H1 (cell line): ENCODE results near the gene UMPS.

Experiments used
- CBX8 ChIP-seq: fragments of 300-800, 300-1000 bp; sonication (generic); IDR thresholded peaks from 2 replicates; pipeline ENCODE4 v1.7.1; 2016; ENCODE audit warnings: low read depth, low read length, borderline replicate concordance
- EZH2 ChIP-seq: fragments of 200-600 bp; sonication (generic); IDR thresholded peaks from 2 replicates; pipeline ENCODE4 v1.7.1; 2012; ENCODE audit warnings: low read depth, mild to moderate bottlenecking, moderate library complexity, low read length, inconsistent platforms; ENCODE audit not compliant: severe bottlenecking
- POLR2A ChIP-seq, 2 experiments: IDR thresholded peaks; 1 replicate in 1 of 2; 2 replicates in 1 of 2; pipeline ENCODE4 v1.6.1; 2011; ENCODE audit warnings: low read depth in 2 of 2, low read length in 2 of 2, mild to moderate bottlenecking in 2 of 2; ENCODE audit errors: control extremely low read depth in 1 of 2
- RFX5 ChIP-seq: IDR thresholded peaks from 2 replicates; pipeline ENCODE4 v1.6.1; 2011; ENCODE audit warnings: low read depth, low read length, improper control_type of control experiment, borderline replicate concordance
- TAF7 ChIP-seq: optimal IDR thresholded peaks from 2 replicates; pipeline ENCODE3; 2011; ENCODE audit warnings: low read depth, mild to moderate bottlenecking, inconsistent platforms, low read length, moderate library complexity, borderline replicate concordance
- TEAD4 ChIP-seq: IDR thresholded peaks from 2 replicates; pipeline ENCODE4 v1.6.1; 2012; ENCODE audit warnings: low read depth, low read length, inconsistent platforms, mixed read lengths
- ZNF274 ChIP-seq: IDR thresholded peaks from 2 replicates; pipeline ENCODE4 v1.7.0; 2012; ENCODE audit warnings: low read length, borderline replicate concordance; ENCODE audit errors: extremely low read depth
- TF ChIP-seq, protein P1 (sequence below): IDR thresholded peaks from 2 replicates; pipeline ENCODE4 v1.6.1; 2012; ENCODE audit warnings: inconsistent platforms
- TF ChIP-seq, protein P2 (sequence below), 3 experiments: IDR thresholded peaks; 1 replicate in 2 of 3; 2 replicates in 1 of 3; pipeline versions ENCODE4 v1.5.1 to v1.6.1; 2011; ENCODE audit warnings: low read length in 3 of 3, mild to moderate bottlenecking in 3 of 3, inconsistent platforms in 2 of 3, low read depth in 1 of 3, moderate library complexity in 1 of 3; ENCODE audit not compliant: insufficient read depth in 1 of 3; ENCODE audit errors: control extremely low read depth in 1 of 3

DNA sequence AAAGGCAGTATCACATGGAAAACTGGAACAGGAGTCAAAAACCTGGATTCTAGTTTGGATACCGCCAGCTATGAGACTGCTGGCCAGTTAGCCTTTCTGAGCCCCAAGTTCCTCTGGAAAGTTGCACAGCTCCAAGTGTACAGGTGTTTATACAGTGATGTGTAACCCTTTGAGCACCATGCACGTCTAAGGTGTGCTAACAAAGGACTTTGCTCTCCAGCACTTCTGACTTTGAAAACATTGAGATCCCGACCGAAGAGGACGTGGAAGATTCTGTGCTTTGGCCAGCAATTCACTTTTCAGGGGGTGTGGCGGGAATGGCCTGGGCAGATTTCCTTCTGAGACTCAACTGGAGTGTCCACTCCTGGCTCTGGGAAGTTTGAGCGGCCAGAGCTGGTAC, 45.8 kb upstream of the UMPS start:
- no peak for TF ChIP-seq TAF7
- TF ChIP-seq, protein P1, sequence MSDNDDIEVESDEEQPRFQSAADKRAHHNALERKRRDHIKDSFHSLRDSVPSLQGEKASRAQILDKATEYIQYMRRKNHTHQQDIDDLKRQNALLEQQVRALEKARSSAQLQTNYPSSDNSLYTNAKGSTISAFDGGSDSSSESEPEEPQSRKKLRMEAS: no peak
- no peak for TF ChIP-seq ZNF274
- TF ChIP-seq RFX5: no peak
- TF ChIP-seq CBX8: no peak
- TF ChIP-seq, protein P2, sequence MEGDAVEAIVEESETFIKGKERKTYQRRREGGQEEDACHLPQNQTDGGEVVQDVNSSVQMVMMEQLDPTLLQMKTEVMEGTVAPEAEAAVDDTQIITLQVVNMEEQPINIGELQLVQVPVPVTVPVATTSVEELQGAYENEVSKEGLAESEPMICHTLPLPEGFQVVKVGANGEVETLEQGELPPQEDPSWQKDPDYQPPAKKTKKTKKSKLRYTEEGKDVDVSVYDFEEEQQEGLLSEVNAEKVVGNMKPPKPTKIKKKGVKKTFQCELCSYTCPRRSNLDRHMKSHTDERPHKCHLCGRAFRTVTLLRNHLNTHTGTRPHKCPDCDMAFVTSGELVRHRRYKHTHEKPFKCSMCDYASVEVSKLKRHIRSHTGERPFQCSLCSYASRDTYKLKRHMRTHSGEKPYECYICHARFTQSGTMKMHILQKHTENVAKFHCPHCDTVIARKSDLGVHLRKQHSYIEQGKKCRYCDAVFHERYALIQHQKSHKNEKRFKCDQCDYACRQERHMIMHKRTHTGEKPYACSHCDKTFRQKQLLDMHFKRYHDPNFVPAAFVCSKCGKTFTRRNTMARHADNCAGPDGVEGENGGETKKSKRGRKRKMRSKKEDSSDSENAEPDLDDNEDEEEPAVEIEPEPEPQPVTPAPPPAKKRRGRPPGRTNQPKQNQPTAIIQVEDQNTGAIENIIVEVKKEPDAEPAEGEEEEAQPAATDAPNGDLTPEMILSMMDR (IDR thresholded peaks at IDR 0.05; ENCODE audit: control extremely low read depth in 1 of 3, insufficient read depth in 1 of 3, low read depth in 1 of 3, low read length in 3 of 3): no peak
- no peak for TF ChIP-seq POLR2A (IDR thresholded peaks at IDR 0.05; ENCODE audit: control extremely low read depth in 1 of 2, low read depth in 2 of 2, low read length in 2 of 2)
- TF ChIP-seq EZH2: no peak
- TF ChIP-seq TEAD4: no peak
